Measurements from ENCODE around the gene ACOT11.

GRCh38 chr1:54559771-54560231 is 11.8 kb downstream of the ACOT11 start:
- no peak for TF ChIP-seq CTCF (IDR thresholded peaks at IDR 0.05)
- TF ChIP-seq POLR2A (IDR thresholded peaks at IDR 0.05), result no peak

All from ovary (tissue), 3 donors.